MM.1S (cell line): ENCODE measurements around the gene FBXL12.

ENCODE experiments used
- DNase-seq: peaks from one replicate; pipeline ENCODE4 v3.0.0-alpha.2; 2015
- H2AFZ ChIP-seq: fragments of 300-600 bp; sonication (generic); 2 replicates; pipeline ENCODE4 v1.6.0; 2016; ENCODE audit warnings: antibody characterized with exemption, low read length
- H3F3A ChIP-seq: fragments of 300-600 bp; sonication (generic); 2 replicates; pipeline ENCODE4 v1.6.1; 2016; ENCODE audit warnings: mild to moderate bottlenecking, antibody characterized with exemption, low read length, moderate library complexity, mixed read lengths; ENCODE audit not compliant: insufficient read depth
- H3K27ac ChIP-seq: fragments of 300-600 bp; sonication (generic); 2 replicates; pipeline ENCODE4 v1.5.1; 2016; ENCODE audit warnings: mild to moderate bottlenecking, low read length
- H3K27me3 ChIP-seq: fragments of 300-600 bp; sonication (generic); replicated peaks from 2 replicates; pipeline ENCODE4 v1.6.0; 2016; ENCODE audit warnings: low read length; ENCODE audit not compliant: insufficient read depth
- H3K36me3 ChIP-seq: fragments of 300-600 bp; sonication (generic); replicated peaks from 2 replicates; pipeline ENCODE4 v1.6.1; 2016; ENCODE audit warnings: mild to moderate bottlenecking, low read length, mixed read lengths; ENCODE audit not compliant: insufficient read depth
- H3K4me1 ChIP-seq: fragments of 300-600 bp; sonication (generic); 2 replicates; pipeline ENCODE4 v1.6.1; 2016; ENCODE audit warnings: low read length, mixed read lengths
- H3K4me2 ChIP-seq: fragments of 300-600 bp; sonication (generic); 2 replicates; pipeline ENCODE4 v1.6.0; 2016; ENCODE audit warnings: low read depth, low read length
- H3K4me3 ChIP-seq: fragments of 300-600 bp; sonication (generic); 2 replicates; pipeline ENCODE4 v1.5.1; 2016; ENCODE audit warnings: low read length, mixed read lengths
- H3K79me2 ChIP-seq: fragments of 300-600 bp; sonication (generic); 2 replicates; pipeline ENCODE4 v1.6.1; 2016; ENCODE audit warnings: mixed run types, low read length, mixed read lengths
- H3K9ac ChIP-seq: fragments of 300-600 bp; sonication (generic); 2 replicates; pipeline ENCODE4 v1.6.1; 2016; ENCODE audit warnings: low read length, mixed read lengths
- H3K9me2 ChIP-seq: fragments of 300-600 bp; sonication (generic); replicated peaks from 2 replicates; pipeline ENCODE4 v1.6.1; 2016; ENCODE audit warnings: mild to moderate bottlenecking, low read length, mixed read lengths; ENCODE audit not compliant: insufficient read depth
- H3K9me3 ChIP-seq: fragments of 300-600 bp; sonication (generic); replicated peaks from 2 replicates; pipeline ENCODE4 v1.6.1; 2016; ENCODE audit warnings: mild to moderate bottlenecking, low read length, mixed read lengths; ENCODE audit not compliant: insufficient read depth
- H4K20me1 ChIP-seq: fragments of 300-600 bp; sonication (generic); 2 replicates; pipeline ENCODE4 v1.6.1; 2016; ENCODE audit warnings: mild to moderate bottlenecking, low read length, moderate library complexity, mixed read lengths; ENCODE audit not compliant: insufficient read depth
- EZH2 ChIP-seq: fragments of 300-600 bp; sonication (generic); optimal IDR thresholded peaks from 2 replicates; pipeline ENCODE3; 2017; ENCODE audit warnings: low read depth, mild to moderate bottlenecking, antibody characterized with exemption, low read length, mixed read lengths
- EZH2phosphoT487 ChIP-seq: fragments of 300-600 bp; sonication (generic); IDR thresholded peaks from 2 replicates; pipeline ENCODE4 v1.6.1; 2018; ENCODE audit warnings: antibody characterized with exemption, low read length
- TF ChIP-seq, protein P1 (sequence below): fragments of 300-600 bp; sonication (generic); IDR thresholded peaks from 2 replicates; pipeline ENCODE4 v1.5.1; 2016; ENCODE audit warnings: antibody characterized with exemption, low read length, mixed read lengths

The FBXL12 gene

DNA sequence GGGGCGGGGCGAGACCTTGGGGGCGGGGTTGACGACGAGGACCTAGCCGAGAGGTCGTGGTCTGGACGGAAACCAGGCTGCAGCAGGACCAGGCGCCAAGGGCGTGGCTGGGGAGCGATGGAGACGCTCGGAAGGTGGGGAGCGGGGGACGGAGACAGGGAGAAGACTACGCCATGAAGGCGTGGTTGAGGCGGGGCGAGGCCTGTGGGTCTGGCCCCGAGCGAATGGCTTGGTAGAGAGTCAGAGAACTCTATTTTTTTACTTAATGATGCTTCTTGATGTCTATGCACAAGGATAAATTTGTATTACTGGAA is 674 bp upstream of the FBXL12 start:
- Histone ChIP-seq H3K79me2 (peaks cover 37% of the 10 kb centered on the region), H2AFZ (peak overlapping the region; percentile 7; the same call in 1 of the 2 replicates), H3K4me3 (peak overlapping the region; percentile 49; the same call in 1 of the 2 replicates), H3K27me3 (no peaks in the 10 kb centered on the region), H3F3A (peaks cover 15% of the 10 kb centered on the region), H3K4me1 (peaks cover 31% of the 10 kb centered on the region), H3K9me2 (no peaks in the 10 kb centered on the region), H3K9ac (no peak overlapping the region), H3K9me3 (no peaks in the 10 kb centered on the region), H3K4me2 (peak overlapping the region; percentile 63), H3K27ac (peak overlapping the region; percentile 33; the same call in 1 of the 2 replicates), H3K36me3 (no peaks in the 10 kb centered on the region), H4K20me1 (no peaks in the 10 kb centered on the region)
- TF ChIP-seq EZH2 (no peak), EZH2phosphoT487 (no peak)
- TF ChIP-seq, protein P1, sequence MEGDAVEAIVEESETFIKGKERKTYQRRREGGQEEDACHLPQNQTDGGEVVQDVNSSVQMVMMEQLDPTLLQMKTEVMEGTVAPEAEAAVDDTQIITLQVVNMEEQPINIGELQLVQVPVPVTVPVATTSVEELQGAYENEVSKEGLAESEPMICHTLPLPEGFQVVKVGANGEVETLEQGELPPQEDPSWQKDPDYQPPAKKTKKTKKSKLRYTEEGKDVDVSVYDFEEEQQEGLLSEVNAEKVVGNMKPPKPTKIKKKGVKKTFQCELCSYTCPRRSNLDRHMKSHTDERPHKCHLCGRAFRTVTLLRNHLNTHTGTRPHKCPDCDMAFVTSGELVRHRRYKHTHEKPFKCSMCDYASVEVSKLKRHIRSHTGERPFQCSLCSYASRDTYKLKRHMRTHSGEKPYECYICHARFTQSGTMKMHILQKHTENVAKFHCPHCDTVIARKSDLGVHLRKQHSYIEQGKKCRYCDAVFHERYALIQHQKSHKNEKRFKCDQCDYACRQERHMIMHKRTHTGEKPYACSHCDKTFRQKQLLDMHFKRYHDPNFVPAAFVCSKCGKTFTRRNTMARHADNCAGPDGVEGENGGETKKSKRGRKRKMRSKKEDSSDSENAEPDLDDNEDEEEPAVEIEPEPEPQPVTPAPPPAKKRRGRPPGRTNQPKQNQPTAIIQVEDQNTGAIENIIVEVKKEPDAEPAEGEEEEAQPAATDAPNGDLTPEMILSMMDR = no peak
- no peak for DNase-seq

DNA sequence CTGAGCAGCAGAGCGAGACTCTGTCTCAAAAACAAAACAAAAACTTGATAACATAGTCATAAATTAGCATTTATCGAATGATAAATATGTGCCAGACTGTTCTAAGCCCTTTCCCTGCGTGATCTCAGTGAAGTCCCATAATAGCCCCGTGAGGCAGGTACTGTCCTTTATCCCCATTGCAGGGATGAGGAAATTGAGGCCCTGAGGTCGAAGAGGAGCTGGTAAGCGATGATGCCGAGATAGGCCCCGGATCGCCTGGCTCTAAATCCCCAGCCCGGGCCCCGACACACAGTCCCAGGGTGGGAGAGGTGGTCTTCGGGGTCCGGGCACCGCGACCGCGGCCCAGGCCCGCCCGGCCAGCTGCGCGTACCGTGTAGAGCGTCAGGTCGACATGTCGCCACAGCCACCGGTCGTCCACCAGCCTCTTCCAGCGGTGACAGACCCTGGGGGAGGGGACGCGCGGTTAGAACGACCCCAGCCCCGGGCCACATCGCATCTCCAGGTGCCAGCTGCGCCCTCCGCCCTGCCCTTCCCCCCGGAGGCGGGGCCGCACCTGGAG is 625 bp downstream of the FBXL12 start:
- H3K4me1 ChIP-seq = peaks cover 20% of the 10 kb centered on the region
- peaks cover 42% of the 10 kb centered on the region for H3K79me2 ChIP-seq
- H3K36me3 ChIP-seq = no peaks in the 10 kb centered on the region
- DNase-seq = no peak
- no peaks in the 10 kb centered on the region for H3K27me3 ChIP-seq
- peaks cover 5% of the 10 kb centered on the region; the same call in 1 of the 2 replicates for H3F3A ChIP-seq
- H3K4me3 ChIP-seq = peak overlapping the region; percentile 99
- no peaks in the 10 kb centered on the region for H3K9me2 ChIP-seq
- peak overlapping the region; percentile 85 for H3K4me2 ChIP-seq
- peak overlapping the region; percentile 94 for H3K9ac ChIP-seq
- peak overlapping the region; percentile 92 for H2AFZ ChIP-seq
- H3K27ac ChIP-seq = peak overlapping the region; percentile 83; the same call in 1 of the 2 replicates
- no peaks in the 10 kb centered on the region for H3K9me3 ChIP-seq
- no peaks in the 10 kb centered on the region for H4K20me1 ChIP-seq
- no peak for TF ChIP-seq EZH2phosphoT487
- TF ChIP-seq, protein P1 = no peak
- no peak for TF ChIP-seq EZH2

DNA sequence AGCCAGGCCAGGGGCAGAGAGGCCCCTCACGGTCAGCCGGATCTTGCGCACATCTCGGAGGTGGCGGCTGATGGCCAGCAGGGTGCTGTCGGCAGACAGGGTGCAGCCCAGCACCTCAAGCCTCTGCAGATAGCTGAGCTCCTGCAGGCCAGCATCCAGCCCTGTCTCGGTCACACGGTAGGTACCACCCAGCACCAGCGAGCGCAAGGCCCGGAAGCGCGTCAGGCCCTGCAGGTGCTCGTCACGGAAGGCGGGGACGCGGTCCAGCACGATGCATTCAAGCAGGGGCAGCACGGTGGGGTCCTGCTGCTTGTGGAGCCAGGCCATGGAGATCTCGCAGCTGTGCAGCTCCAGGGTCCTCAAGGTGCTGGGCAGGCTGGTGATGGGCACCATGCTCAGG is 7.7 kb downstream of the FBXL12 start:
- H3K79me2 ChIP-seq = peaks cover 26% of the 10 kb centered on the region
- no peaks in the 10 kb centered on the region for H3K27me3 ChIP-seq
- no peaks in the 10 kb centered on the region for H4K20me1 ChIP-seq
- peaks cover 43% of the 10 kb centered on the region for H3K4me1 ChIP-seq
- no peaks in the 10 kb centered on the region for H3K9me2 ChIP-seq
- H3F3A ChIP-seq = peaks cover 43% of the 10 kb centered on the region
- H2AFZ ChIP-seq = no peak overlapping the region
- no peak for DNase-seq
- H3K9ac ChIP-seq = no peak overlapping the region
- no peak overlapping the region for H3K4me3 ChIP-seq
- no peak overlapping the region for H3K4me2 ChIP-seq
- TF ChIP-seq, protein P1 = no peak
- TF ChIP-seq EZH2phosphoT487 (no peak), EZH2 (no peak)
- H3K9me3 ChIP-seq = no peaks in the 10 kb centered on the region
- no peak overlapping the region for H3K27ac ChIP-seq
- H3K36me3 ChIP-seq = peaks cover 4% of the 10 kb centered on the region
